GM19193 (cell line): ENCODE measurements around the gene ELAVL1.

Experiments
- POLR2A ChIP-seq: IDR thresholded peaks from 4 replicates; pipeline ENCODE4 v1.6.1; 2011; ENCODE audit not compliant: insufficient read depth, insufficient read length; ENCODE audit errors: extremely low read depth

Gene ELAVL1

GRCh38 chr19:8023371-8023770, 17.9 kb upstream of the ELAVL1 start:
- TF ChIP-seq POLR2A, result no peak

GRCh38 chr19:8022275-8022674, 16.8 kb upstream of the ELAVL1 start:
- TF ChIP-seq POLR2A, result no peak

- no peak for TF ChIP-seq POLR2A
These were observed 15.9 kb upstream of the ELAVL1 start for GRCh38 chr19:8021374-8021773.

DNA sequence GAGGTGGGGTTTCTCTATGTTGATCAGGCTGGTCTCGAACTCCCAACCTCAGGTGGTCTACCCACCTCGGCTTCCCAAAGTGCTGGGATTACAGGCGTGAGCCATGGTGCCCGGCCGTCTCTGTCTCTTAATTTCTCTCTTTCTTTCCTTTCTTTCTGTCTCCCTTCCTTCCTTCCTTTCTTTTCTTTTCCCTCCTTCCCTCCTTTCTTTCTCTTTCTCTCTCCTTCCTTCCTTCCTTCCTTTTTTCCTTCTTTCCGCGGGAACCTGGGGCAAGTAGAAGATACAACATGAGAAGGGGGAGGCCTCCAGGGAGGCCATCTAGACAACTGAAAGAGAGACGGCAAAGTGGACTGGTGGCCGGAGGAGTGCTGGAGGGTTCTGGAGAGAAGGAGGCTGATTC, 15.2 kb upstream of the ELAVL1 start:
- TF ChIP-seq POLR2A, result no peak

DNA sequence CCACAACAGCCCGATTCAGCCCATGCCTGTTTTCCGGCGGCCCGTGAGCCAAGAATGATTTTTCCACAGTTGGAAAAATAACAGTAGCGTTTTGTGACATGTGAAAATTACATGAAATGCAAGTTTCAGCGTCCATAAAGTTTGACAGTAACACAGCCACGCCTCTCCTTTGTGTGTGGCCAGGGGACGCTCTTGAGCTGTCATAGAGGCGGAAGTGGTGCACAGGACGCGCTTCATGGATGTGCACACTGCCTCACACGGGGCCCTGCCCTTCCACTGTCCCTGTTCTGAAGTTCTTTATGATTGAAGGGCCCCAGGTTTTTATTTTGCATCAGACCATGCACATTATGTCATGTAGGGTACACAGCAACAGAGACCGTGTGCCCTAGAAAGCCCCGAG, 12.4 kb upstream of the ELAVL1 start:
- TF ChIP-seq POLR2A, result no peak

DNA sequence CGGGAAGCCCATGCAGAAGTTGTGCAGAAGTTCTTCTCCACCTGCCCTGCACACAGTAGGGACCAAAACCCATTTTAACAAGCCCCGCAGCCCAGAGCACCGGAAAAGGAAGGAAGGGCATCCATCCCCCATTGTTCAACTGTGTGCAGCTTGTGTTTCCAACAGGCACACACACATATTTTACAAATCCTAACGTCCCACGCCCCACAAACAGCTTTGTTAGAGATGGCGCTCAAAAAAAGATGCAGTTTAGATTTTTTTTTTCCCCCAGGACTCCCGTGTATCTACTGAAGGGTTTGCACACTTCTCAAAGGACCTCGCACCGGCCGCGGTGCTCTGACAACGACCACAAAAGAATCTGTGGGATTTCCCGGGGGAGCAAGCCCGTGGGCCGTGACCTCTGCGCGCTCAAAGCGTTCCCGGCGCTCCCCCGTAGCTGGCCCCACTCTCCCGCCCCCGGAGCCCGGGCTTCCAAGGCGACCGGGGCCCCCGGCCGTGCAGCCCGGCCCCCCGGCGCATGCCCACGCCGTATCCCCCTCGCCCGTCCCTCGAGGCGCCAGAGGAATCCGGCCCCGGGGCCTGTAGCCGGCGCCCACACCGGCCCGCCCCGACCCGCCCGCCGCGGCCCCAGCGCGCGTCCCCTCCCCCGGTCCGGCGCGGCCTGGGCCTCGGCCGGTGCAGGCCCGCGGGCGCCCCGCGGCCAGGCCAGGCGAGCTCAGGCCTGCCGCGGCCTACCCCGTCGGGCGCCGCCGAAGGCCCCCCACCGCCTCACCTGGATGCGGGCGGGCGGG, 523 bp downstream of the ELAVL1 start:
- TF ChIP-seq POLR2A, result no peak

GRCh38 chr19:8004001-8004400, 1.4 kb downstream of the ELAVL1 start:
- TF ChIP-seq POLR2A, result no peak

DNA sequence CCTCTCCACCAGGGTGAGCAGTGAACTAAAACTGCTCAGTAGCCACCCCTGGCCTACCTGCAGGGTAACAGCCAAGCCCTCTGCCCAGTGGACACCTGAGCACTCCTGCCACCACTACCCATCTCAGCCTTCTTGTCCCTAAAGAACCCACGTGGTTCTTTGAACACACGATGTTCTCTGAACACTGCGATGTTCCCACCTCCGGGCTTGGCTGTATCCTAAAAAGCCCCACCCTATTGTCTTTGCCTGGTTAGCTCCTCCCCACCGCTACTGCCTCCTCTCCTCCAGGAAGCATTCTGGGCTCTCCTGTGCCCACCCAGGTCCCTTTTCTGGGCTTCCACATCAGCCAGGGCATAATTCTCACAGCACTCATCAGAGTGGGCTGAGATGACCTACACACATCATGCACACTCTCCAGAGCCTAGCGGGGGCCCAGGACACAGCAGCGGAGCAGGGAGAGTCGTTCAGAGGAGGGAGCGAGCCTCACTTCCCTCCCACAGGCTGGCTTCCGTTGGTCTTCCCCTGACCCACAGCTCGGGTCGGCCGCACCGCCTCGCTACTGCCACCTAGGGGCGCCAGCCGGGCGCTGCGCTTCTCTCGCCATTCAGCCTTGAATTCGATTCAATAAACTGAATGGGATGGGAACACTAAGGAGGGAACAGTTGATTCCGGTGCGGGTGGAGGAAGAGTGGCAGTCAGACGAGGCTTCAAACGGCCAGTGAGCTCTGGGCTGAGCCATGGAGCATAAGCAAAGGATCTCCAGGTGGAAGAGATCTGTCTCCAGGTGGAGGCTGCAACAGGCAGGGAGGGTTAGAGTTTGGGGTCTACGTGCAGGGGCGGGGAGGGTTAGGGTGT, 3.2 kb downstream of the ELAVL1 start:
- TF ChIP-seq POLR2A, result no peak

DNA sequence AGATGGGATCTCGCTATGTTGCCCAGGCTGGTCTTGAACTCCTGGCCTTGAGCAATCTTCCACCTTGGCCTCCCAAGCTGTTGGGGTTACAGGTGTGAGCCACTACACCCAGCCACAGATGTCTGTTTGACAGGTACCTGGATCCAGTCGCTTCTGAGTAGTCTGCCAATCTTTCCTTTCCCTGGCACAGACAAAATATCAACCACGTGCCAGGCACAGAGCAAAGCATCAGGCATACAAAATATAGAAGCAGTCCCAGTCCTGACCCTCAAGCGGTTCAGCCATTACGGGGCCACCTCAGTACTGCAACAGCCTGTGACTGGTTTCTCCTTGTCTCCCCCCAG, 3.8 kb downstream of the ELAVL1 start:
- no peak for TF ChIP-seq POLR2A

DNA sequence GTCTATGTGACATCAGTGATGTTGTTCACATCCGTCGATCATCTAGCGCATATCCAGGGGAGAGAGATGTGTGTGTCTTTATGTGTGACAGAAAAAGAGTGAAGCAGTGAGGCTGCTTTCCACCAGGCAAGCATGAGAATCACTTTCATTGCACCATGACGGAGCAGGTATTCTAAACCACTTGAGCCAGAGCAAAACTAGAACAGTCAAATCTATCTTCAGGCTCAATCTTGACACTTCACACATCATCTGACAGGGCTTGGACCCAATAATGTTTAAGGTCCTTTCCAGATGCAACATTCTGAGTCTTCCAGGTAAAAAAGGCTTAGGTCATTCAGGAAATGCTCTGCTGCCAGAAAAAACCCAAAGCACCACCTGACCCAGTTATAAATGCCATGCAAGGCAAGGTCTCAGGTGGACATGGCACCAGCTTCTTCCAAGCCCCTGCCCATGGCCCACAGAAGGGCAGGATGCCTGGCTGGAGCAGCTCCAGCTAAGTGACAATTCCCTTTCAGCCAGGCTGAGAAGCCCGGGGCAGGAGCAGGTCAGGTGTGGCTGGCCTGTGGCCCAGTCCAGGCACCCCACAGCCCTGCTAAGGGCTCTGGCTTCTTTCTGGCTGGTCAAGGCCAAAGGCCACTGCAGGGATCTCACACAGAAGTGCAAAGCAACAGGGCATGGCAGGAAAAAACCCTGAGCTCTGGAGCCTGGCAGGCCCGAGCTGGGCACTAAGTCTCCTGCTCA, 5.0 kb downstream of the ELAVL1 start:
- no peak for TF ChIP-seq POLR2A

- no peak for TF ChIP-seq POLR2A
These were observed 6.1 kb downstream of the ELAVL1 start for GRCh38 chr19:7999376-7999775.

- TF ChIP-seq POLR2A, result no peak
These were observed 7.5 kb downstream of the ELAVL1 start for GRCh38 chr19:7997809-7998480.

DNA sequence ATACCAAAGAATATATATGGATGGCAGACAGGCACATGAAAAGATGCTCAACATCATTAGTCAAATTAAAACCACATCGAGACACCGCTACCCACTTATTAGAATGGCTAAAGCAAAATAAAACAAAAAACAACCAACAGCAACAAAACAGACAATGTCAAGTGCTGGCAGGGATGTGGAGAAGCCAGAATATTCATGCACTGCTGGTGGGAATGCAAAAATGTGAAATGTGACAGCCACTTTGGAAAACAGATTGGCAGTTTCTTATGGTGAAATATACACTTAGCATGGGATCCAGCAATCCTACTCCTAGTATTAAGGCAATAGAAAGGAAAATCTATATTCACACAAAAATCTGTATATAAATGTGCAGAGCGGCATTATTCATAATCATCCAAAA, 8.6 kb downstream of the ELAVL1 start:
- TF ChIP-seq POLR2A, result no peak

DNA sequence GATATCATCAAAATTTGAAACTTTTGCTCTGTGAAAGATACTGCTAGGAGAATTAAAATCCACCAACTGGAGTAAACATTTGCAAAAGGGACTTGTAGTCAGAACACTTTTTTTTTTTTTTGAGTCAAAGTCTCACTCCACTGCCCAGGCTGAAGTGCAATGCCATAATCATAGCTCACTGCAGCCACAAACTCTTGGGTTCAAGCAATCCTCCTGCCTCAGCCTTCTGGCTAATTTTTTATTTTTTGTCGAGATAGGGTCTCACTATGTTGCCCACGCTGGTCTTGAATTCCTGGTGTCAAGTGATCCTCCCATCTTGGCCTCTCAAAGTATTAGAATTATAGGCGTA, 9.7 kb downstream of the ELAVL1 start:
- no peak for TF ChIP-seq POLR2A

DNA sequence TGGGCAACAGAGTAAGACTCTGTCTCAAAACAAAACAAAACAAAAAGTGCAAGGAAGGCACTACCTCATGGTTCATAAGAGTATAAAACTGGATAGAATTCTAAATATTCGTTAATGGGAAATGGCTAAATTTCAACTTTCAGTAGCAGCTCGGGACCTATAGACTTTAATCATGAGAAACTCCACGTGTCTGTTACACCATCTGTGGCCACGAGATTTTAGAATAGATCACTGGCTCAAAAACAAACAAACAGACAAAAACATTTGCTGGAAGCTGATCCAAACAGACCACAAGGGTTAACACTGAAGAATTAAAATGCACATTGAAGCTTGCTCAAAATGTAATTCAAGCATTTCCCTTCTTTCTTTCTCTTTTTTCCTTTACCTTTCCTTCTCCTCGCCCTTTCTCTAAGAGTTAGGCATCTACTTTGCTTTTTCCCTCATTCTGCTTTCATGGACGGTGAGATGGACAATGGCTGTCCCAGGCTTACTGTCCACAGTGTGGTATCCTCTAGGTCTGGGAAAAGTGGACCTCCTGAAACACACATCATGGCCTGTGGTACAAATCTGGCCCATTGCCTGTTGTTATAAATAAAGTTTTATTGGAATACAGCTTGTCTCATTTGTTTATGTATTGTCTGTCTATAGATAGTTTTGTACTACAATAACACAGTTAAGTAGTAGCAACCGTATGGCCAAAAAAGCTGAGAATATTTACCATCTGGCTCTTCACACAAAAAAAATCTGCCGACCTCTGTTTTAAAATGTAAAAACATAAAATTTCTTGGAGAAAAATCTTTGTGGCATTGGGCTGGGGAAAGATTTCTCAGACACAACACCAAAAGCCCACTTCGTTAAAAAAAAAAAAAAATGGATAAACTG, 10.3 kb downstream of the ELAVL1 start:
- no peak for TF ChIP-seq POLR2A

- TF ChIP-seq POLR2A, result no peak
These were observed 11.3 kb downstream of the ELAVL1 start for GRCh38 chr19:7994114-7994513.
